22Rv1 (cell line): ENCODE measurements around the gene CHERP.

Experiments used
- H3K27ac ChIP-seq: fragments of 450-650 bp; 2 replicates; pipeline ENCODE4 v1.5.1; 2017
- CTCF ChIP-seq: fragments of 450-650 bp; IDR thresholded peaks from 2 replicates; pipeline ENCODE4 v1.5.1; 2017; ENCODE audit warnings: mild to moderate bottlenecking
- ZFX ChIP-seq: fragments of 450-650 bp; IDR thresholded peaks from 2 replicates; pipeline ENCODE4 v1.6.1; 2017; ENCODE audit warnings: antibody characterized with exemption, borderline replicate concordance

Gene CHERP

GRCh38 chr19:16586991-16587832, 45.0 kb upstream of the CHERP start:
- no peak overlapping the region for H3K27ac ChIP-seq
- no peak for TF ChIP-seq ZFX
- no peak for TF ChIP-seq CTCF

- H3K27ac ChIP-seq: no peak overlapping the region
- TF ChIP-seq CTCF: no peak
These were observed 44.2 kb upstream of the CHERP start for GRCh38 chr19:16586477-16586871.

GRCh38 chr19:16585808-16586476, 43.7 kb upstream of the CHERP start:
- TF ChIP-seq ZFX (no peak), CTCF (no peak)

GRCh38 chr19:16585094-16585801, 43.0 kb upstream of the CHERP start:
- no peak overlapping the region for H3K27ac ChIP-seq
- no peak for TF ChIP-seq CTCF
- TF ChIP-seq ZFX: no peak

More at GRCh38 chr19:16585808-16586476, 43.7 kb upstream of the CHERP start:
- H3K27ac ChIP-seq: no peak overlapping the region

GRCh38 chr19:16584248-16585093, 42.2 kb upstream of the CHERP start:
- no peak for TF ChIP-seq CTCF
- no peak for TF ChIP-seq ZFX
- H3K27ac ChIP-seq: no peak overlapping the region

- no peak for TF ChIP-seq CTCF
- no peak for TF ChIP-seq ZFX
- no peak overlapping the region for H3K27ac ChIP-seq
These were observed 40.4 kb upstream of the CHERP start for GRCh38 chr19:16582486-16583261.
